Measurements from ENCODE around the gene RPN2. TPM values are rescaled to one million over a fixed set of nuclear protein-coding genes. Genes with fewer than 3 reads are reported as not detected.

The RPN2 gene
- total RNA-seq, 4 donors from 2014 or later = 95.2 to 116 (median 109) TPM

DNA sequence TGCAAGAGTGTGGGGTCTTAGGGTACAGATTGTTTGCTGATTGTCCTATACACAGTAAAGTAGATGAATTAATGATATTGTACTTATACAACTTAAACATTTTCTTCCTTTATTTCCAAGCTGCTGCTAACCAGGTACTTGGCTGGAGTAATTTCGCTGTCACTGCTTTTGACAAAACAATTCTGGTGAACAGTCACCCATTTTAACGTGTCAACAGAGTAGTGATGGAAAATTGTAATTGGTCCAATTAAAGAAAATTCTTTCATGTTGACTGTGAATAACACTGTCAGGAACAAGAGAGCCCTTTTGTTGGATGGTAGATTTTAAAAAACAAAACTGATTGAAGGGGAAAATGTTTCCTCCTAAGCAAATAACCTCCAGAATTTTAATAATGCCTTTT, 26.7 kb downstream of the RPN2 start:
- Histone ChIP-seq H3K36me3 (peaks cover 0 to 87% (median 0%) of the 10 kb centered on the region in 3 donors), H3K27me3 (no peaks in the 10 kb centered on the region), H3K4me3 (no peak overlapping the region), H3K4me1 (peaks cover 0 to 10% (median 0%) of the 10 kb centered on the region in 4 donors), H3K9me3 (no peaks in the 10 kb centered on the region), H3K27ac (no peak overlapping the region)
- DNase-seq = no peak
- TF ChIP-seq CTCF (IDR thresholded peaks at IDR 0.05) (no peak), POLR2A (IDR thresholded peaks at IDR 0.05) (no peak)

- TF ChIP-seq POLR2A (IDR thresholded peaks at IDR 0.05) = no peak
- no peak for TF ChIP-seq CTCF (IDR thresholded peaks at IDR 0.05)
- Histone ChIP-seq H3K4me3 (no peak overlapping the region), H3K27ac (no peak overlapping the region), H3K4me1 (peaks cover 0 to under 1% (median 0%) of the 10 kb centered on the region in 4 donors), H3K9me3 (no peaks in the 10 kb centered on the region), H3K36me3 (peaks cover 0 to 90% (median 0%) of the 10 kb centered on the region in 3 donors), H3K27me3 (no peaks in the 10 kb centered on the region)
- no peak for DNase-seq
Measured at GRCh38 chr20:37207171-37207570, 28.0 kb downstream of the RPN2 start.

DNA sequence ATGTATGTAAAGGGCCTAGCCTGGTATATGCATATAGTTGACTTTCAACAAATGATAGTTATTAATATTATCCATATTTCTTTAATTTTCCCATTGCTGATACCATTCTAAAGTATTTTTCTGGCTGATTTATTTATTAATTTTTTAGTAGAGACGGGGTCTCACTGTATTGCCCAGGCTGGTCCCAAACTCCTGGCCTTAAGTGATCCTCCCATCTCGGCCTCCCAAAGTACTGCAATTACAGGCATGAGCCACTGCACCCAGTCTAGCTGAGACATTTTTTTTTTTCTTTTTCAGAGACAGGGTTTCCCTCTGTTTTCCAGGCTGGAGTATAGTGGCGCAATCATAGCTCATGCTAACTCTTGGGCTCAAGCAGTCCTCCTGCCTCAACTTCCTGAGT, 30.1 kb downstream of the RPN2 start:
- H3K4me3 ChIP-seq = no peak overlapping the region
- H3K9me3 ChIP-seq = no peaks in the 10 kb centered on the region
- DNase-seq = no peak
- no peaks in the 10 kb centered on the region for H3K4me1 ChIP-seq
- H3K27me3 ChIP-seq = no peaks in the 10 kb centered on the region
- no peak overlapping the region for H3K27ac ChIP-seq
- H3K36me3 ChIP-seq = peaks cover 0 to 99% (median 5%) of the 10 kb centered on the region in 3 donors
- TF ChIP-seq CTCF (IDR thresholded peaks at IDR 0.05) (no peak), POLR2A (IDR thresholded peaks at IDR 0.05) (no peak)

DNA sequence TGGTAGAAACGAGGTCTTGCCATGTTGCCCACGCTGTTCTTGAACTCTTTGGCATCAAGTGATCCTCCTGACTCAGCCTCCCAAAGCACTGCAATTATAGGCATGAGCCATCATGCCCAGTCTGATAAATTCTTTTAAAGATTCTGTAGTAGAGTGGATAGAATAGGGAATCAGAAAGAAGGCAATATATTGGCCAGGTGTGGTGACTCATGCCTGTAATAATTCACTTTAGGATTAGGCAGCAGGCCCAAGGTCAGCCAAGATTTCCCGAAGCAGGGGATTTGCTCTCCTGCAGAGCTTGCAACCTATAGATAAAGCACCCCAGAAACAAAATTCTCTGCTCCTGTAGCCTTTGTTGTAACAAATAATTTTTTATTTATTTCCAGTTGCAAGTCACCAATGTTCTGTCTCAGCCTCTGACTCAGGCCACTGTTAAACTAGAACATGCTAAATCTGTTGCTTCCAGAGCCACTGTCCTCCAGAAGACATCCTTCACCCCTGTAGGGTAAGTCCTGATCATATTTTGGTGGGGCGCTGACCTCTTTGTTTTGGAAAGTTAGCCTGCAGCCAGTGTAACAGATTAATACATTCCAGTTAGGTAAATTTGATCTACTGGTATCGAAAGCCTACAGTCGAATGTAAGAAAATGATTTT, 30.7 kb downstream of the RPN2 start:
- no peak for DNase-seq
- TF ChIP-seq POLR2A (IDR thresholded peaks at IDR 0.05) = no peak
- TF ChIP-seq CTCF (IDR thresholded peaks at IDR 0.05) = no peak
- no peaks in the 10 kb centered on the region for H3K4me1 ChIP-seq
- H3K4me3 ChIP-seq = no peak overlapping the region
- no peaks in the 10 kb centered on the region for H3K9me3 ChIP-seq
- H3K27ac ChIP-seq = no peak overlapping the region
- H3K36me3 ChIP-seq = peaks cover 0 to 97% (median 5%) of the 10 kb centered on the region in 3 donors
- no peaks in the 10 kb centered on the region for H3K27me3 ChIP-seq

DNA sequence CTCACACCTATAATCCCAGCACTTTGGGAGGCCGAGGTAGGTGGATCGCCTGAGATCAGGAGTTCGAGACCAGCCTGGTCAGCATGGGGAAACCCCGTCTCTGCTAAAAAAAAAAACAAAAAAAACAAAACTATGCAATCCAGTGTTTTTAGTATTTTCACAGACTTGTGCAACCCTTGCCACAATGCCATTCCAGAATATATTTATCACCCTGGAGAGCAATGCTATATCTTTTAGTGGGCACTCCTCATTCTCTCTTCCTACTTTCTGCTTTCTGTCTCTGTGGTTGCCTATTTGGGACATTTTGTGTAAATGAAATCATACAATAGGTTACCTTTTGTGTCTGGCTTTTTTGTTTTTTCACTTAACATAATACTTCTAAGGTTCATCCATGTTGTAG, 39.3 kb downstream of the RPN2 start:
- Histone ChIP-seq H3K4me3 (no peak overlapping the region), H3K36me3 (peaks cover 0 to 63% (median 0%) of the 10 kb centered on the region in 3 donors), H3K27ac (no peak overlapping the region), H3K27me3 (no peaks in the 10 kb centered on the region), H3K9me3 (no peaks in the 10 kb centered on the region), H3K4me1 (peaks cover 0 to 20% (median 0%) of the 10 kb centered on the region in 4 donors)
- TF ChIP-seq POLR2A (IDR thresholded peaks at IDR 0.05) (no peak), CTCF (IDR thresholded peaks at IDR 0.05) (no peak)
- DNase-seq = no peak

Data from Peyer's patch (tissue), 4 donors.